ENCODE data around the gene ESRRB.

The ESRRB gene

DNA sequence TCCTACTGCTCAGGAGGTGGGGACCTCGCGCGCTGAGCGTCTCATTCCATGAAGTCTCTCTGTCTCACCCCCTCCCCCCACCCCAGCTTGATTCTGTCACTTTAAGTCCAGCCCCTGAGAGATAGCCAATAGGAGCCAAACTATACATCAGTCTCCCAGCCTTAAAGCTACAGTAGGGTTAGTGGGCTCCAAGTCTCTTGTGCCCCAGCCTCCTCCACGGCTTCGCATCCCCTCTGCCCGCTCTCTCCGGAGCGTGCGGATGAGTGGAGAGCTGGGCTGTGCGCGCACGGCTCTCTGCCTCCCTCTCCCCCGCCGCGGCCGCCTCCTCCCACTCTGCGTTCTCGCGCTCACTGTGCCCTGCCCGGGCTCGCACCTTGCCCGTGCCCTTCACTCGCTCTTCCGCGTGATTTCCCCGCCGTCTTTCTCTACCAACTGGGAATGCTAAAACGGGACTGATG, at the start of gene ESRRB:
TSS of gene ESRRB (plus strand) at position 191 of the 458 bp plus-strand sequence. CDS start at position 456, 265 bp downstream.
- DNase-seq (ENCODE audit: low read depth), result no peak
- TF ChIP-seq, protein P1, sequence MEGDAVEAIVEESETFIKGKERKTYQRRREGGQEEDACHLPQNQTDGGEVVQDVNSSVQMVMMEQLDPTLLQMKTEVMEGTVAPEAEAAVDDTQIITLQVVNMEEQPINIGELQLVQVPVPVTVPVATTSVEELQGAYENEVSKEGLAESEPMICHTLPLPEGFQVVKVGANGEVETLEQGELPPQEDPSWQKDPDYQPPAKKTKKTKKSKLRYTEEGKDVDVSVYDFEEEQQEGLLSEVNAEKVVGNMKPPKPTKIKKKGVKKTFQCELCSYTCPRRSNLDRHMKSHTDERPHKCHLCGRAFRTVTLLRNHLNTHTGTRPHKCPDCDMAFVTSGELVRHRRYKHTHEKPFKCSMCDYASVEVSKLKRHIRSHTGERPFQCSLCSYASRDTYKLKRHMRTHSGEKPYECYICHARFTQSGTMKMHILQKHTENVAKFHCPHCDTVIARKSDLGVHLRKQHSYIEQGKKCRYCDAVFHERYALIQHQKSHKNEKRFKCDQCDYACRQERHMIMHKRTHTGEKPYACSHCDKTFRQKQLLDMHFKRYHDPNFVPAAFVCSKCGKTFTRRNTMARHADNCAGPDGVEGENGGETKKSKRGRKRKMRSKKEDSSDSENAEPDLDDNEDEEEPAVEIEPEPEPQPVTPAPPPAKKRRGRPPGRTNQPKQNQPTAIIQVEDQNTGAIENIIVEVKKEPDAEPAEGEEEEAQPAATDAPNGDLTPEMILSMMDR (IDR thresholded peaks at IDR 0.05; ENCODE audit: control insufficient read depth, insufficient read depth, low read depth, low read length, missing control alignments), result no peak
- H3K4me3 ChIP-seq (ENCODE audit: control insufficient read depth, low read depth, low read length), result peak within 1 kb of the TSS; percentile 23

GRCh38 chr14:76326918-76327689, 48.8 kb upstream of the ESRRB start:
- TF ChIP-seq, protein P1 (IDR thresholded peaks at IDR 0.05; ENCODE audit: control insufficient read depth, insufficient read depth, low read depth, low read length, missing control alignments), result no peak
- no peak overlapping the region for H3K4me3 ChIP-seq (ENCODE audit: control insufficient read depth, low read depth, low read length)
- no peak for DNase-seq (ENCODE audit: low read depth)

GRCh38 chr14:76328457-76329137, 47.3 kb upstream of the ESRRB start:
- TF ChIP-seq, protein P1 (IDR thresholded peaks at IDR 0.05; ENCODE audit: control insufficient read depth, insufficient read depth, low read depth, low read length, missing control alignments), result no peak
- DNase-seq (ENCODE audit: low read depth), result no peak
- H3K4me3 ChIP-seq (ENCODE audit: control insufficient read depth, low read depth, low read length), result no peak overlapping the region

DNA sequence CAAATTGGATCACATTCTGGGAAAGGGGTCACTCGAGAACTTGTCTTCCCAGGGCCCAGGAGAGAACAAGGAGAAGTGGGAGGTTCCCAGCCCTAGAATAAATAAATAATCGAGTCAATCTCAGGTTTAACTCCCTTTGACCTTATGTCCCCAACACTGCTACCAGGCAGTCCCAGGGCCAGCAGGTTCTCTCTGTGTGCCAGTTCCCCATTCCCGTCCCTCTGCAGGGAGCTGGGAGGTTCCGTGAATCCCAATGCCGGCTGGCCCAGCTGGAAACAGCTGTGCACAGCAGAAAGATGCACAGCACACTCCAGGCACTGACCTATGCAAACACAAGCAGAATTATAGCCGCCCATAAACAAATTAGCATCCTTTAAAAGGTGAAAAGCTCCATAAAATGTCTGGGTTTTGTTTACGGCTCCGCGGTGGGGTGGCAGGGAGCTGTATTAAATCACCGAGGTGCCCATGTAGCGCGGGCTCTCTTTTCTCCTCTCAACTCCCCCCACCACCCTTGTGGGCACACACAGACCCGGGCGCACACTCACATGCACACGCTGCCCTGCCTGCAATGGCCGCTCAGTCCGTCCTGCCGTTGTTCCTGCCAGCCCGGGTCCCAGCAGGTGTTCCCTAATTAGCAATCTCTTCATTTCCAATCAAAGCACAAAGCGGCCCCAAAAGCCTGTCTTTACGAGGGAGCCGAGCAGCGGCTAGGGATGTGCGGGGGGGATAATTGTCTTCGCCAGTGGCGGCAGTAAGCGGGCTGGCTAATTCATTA, 46.6 kb upstream of the ESRRB start:
- TF ChIP-seq, protein P1 (IDR thresholded peaks at IDR 0.05; ENCODE audit: control insufficient read depth, insufficient read depth, low read depth, low read length, missing control alignments), result no peak
- no peak overlapping the region for H3K4me3 ChIP-seq (ENCODE audit: control insufficient read depth, low read depth, low read length)
- DNase-seq (ENCODE audit: low read depth), result no peak

- TF ChIP-seq, protein P1 (IDR thresholded peaks at IDR 0.05; ENCODE audit: control insufficient read depth, insufficient read depth, low read depth, low read length, missing control alignments), result no peak
- H3K4me3 ChIP-seq (ENCODE audit: control insufficient read depth, low read depth, low read length), result no peak overlapping the region
- no peak for DNase-seq (ENCODE audit: low read depth)
These were observed 46.0 kb upstream of the ESRRB start for GRCh38 chr14:76329951-76330350.
